Activated CD8-positive, alpha-beta T cell treated with anti-CD3 and anti-CD28 coated beads, Interleukin-2, amount 10 ng/mL, durations not matched to agents 7 days and 5 days (primary cell): Measurements from ENCODE around the gene ERC2. TPM values are rescaled to one million over a fixed set of nuclear protein-coding genes. Genes with fewer than 3 reads are reported as not detected.
"Not testable (repeated sequence)": the region's sequence is repeated elsewhere in the genome, so short reads cannot be mapped to it uniquely, and the experiment has no call there.

ENCODE experiments used
- ATAC-seq: fragments of 150-1000 bp; cut with Tn5 transposase; one replicate; pipeline ENCODE4 v1.10.0; 2021; ENCODE audit warnings: moderate library complexity
- CTCF ChIA-PET: fragments of 350-600 bp; sonication (Branson Sonifier 250); formaldehyde crosslinking; loops from one replicate; lab custom pipeline; 2021; ENCODE audit warnings: antibody characterized with exemption; lab: Charles Lee
- POLR2A ChIA-PET: fragments of 350-600 bp; sonication (Branson Sonifier 250); formaldehyde crosslinking; loops from one replicate; lab custom pipeline; 2021; ENCODE audit warnings: antibody characterized with exemption; lab: Charles Lee
- DNase-seq: peaks from one replicate; pipeline ENCODE4 v3.0.0-alpha.2; 2020
- H3K27ac Mint-ChIP-seq: one replicate; pipeline ENCODE4 v1.8.0; 2021; ENCODE audit warnings: mild to moderate bottlenecking, mixed read lengths
- H3K27me3 Mint-ChIP-seq: one replicate; pipeline ENCODE4 v1.8.0; 2021; ENCODE audit warnings: low read depth, mixed read lengths
- H3K36me3 Mint-ChIP-seq: one replicate; pipeline ENCODE4 v1.8.0; 2021; ENCODE audit warnings: low read depth, mixed read lengths
- H3K4me1 Mint-ChIP-seq: one replicate; pipeline ENCODE4 v1.8.0; 2021; ENCODE audit warnings: low read depth, mixed read lengths
- H3K4me3 Mint-ChIP-seq: one replicate; pipeline ENCODE4 v1.8.0; 2021; ENCODE audit warnings: mild to moderate bottlenecking, mixed read lengths
- H3K9me3 Mint-ChIP-seq: one replicate; pipeline ENCODE4 v1.8.0; 2022; ENCODE audit warnings: mixed read lengths; ENCODE audit not compliant: insufficient read depth
- total RNA-seq, 2 experiments: library from RNA; stranded (reverse); gene quantifications; one replicate each; pipeline ENCODE4 v1.2.3, GENCODE V29; 2021

The ERC2 gene
- not detected for total RNA-seq

DNA sequence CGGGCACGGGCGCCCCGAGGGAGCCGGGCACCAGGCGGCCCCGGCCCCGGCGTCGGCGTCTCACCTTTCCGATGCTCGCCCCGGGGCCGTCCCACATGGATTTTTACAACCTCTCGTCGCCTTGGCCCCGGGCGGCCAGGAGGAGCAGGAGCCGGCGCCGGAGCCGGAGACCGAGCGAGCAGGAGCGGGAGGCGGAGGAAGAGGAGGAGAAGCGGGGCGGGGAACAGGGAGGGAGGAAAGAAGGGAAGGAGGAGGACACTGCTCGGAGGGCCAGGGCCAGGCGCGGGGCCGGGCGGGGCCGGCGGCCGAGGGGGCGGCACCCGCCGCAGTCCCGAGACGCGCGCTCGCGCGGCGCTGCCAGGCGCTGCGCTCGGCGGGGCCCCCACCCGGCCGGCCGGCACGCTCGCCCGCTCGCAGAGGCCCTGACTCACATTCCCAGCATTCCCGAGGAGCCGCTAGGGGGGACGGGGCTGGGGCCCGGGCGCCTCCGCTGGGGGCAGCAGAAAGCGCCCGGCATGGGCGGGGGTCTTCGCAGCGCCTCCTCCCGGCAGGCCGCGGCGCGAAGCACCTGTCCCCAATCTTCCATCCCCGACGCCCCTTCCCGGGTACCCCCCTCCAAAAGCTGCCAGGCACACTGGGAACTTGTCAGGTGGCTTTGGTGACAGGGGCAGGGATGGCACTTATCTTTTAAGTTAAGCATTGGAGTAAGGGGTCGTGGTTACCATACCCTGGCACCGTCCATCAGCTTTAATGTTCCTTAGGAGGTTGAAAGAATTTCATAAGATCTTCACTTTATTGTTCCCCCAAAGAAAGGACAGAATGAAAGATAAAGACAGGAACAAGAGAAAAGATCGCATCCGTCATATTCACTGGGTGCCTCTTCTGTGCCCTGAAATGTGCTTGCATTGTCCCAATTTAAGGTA is at the start of gene ERC2:
Gene ERC2, minus strand, starts transcription at position 284 of the 923 bp plus-strand sequence.
- peaks cover 59% of the 10 kb centered on the region for H3K27me3 Mint-ChIP-seq
- no peaks in the 10 kb centered on the region for H3K36me3 Mint-ChIP-seq
- no peak within 1 kb of the TSS for H3K27ac Mint-ChIP-seq
- H3K9me3 Mint-ChIP-seq: no peaks in the 10 kb centered on the region
- ChIA-PET POLR2A (no interaction called here), CTCF (interaction anchor here (0.9 kb wide), 1 partner anchor 128 kb away, joined by 3 read pairs; no protein-coding TSS in a partner anchor)
- DNase-seq (no peak), ATAC-seq (peak; percentile 36)
- peak within 1 kb of the TSS; percentile 55 for H3K4me3 Mint-ChIP-seq
- H3K4me1 Mint-ChIP-seq: peaks cover 3% of the 10 kb centered on the region

DNA sequence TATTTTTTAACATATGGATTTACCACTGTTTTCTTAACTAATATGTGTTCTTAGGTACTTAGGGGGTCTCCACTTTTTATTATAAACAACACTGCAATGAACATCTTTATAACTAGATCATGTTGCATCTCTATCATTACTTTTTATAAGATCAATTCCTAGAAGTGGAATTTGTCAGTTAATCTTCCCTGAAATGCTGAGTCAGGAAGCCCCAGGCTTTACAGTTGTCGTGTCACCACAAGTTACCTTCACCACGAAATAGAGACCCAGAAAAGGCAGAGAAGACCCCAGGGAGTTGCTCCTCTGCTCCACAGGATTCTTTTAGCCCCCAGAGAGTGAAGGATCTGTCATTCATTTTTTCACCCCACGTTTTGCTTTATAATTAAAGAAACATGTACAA is 34.5 kb upstream of the ERC2 start:
- Mint-ChIP-seq H3K4me3 (no peak overlapping the region), H3K4me1 (no peaks in the 10 kb centered on the region), H3K27me3 (peaks cover 5% of the 10 kb centered on the region), H3K36me3 (no peaks in the 10 kb centered on the region), H3K27ac (no peak overlapping the region), H3K9me3 (no peaks in the 10 kb centered on the region)
- ChIA-PET CTCF (no interaction called here), POLR2A (no interaction called here)
- DNase-seq (no peak), ATAC-seq (no peak)

DNA sequence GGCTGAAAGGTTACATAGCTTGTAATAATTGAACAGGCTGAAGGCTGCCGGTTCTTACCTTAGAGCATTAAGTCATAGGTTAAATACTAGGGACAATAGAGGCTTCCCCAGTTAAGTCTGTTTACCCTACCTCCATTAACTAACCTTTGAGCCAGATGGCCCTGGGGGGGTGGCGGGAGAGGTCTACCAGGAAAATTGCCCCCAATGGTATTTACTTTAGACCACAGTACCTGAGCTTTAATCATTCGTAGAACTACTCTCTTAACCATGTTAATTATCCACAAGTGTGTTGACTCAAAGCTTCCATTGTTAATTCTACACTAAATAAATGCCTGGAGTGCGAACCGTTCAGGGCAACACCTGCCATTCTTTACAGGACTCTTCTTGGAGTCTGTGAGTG is 28.1 kb upstream of the ERC2 start:
- DNase-seq, H3K36me3 Mint-ChIP-seq, H3K9me3 Mint-ChIP-seq, H3K4me3 Mint-ChIP-seq, ATAC-seq, CTCF ChIA-PET, H3K27ac Mint-ChIP-seq, H3K4me1 Mint-ChIP-seq, H3K27me3 Mint-ChIP-seq, POLR2A ChIA-PET: not testable (repeated sequence)

DNA sequence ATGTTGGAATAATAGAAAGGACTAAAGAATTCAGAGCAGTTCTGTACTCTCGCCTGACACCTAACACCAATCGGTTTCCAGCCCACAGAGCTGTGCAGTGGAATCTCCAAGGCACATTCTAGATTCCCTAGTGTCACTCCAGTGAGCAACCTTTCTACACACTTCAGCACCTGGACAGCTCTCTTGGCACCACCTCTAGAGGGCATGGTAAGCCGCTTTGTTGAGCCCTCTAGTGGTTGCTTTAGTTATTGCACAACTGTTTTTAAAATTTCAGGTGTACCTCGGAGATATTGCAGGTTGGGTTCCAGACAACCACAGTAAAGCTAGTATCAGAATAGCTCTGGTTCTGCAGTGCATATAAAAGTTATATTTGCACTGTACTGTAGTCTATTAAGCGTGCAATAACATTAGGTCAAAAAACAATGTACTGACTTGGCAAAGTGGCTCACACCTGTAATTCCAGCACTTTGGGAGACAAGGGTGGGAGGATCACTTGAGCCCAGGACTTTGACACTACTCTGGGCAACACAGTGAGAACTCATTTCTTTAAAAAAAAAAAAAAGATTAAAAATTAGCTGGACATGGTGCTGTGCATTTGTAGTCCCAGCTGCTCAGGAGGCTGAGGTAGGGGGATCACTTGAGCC is 26.5 kb upstream of the ERC2 start:
- Mint-ChIP-seq H3K36me3 (no peaks in the 10 kb centered on the region), H3K27me3 (peaks cover 6% of the 10 kb centered on the region), H3K27ac (no peak overlapping the region), H3K4me1 (no peaks in the 10 kb centered on the region), H3K4me3 (no peak overlapping the region), H3K9me3 (no peaks in the 10 kb centered on the region)
- DNase-seq: peak; percentile 86
- ChIA-PET POLR2A (no interaction called here), CTCF (interaction anchor here (0.7 to 1.8 kb wide), 10 partner anchors 10 to 704 kb away, joined by 3 to 12 read pairs (median 4); no protein-coding TSS in a partner anchor)
- peak; percentile 93 for ATAC-seq

DNA sequence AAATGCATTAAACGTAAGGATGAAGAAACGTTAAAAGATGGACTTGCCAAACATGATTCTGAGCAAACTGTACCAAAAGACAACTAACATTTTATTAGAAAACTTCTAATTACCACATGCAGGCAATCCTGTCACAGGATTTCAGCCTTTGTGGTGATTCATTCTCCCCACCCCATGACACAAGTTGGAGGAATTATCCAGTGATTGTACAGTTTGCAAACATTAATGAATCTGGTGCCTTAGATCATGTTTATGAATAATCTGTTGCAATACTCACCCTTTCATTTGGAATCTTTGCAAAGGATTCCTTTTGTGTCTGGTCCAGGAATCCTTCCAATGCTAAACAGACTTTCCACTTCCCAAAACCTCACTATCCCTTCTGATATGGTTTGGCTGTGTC is 23.3 kb upstream of the ERC2 start:
- ChIA-PET POLR2A (no interaction called here), CTCF (no interaction called here)
- no peak for ATAC-seq

DNA sequence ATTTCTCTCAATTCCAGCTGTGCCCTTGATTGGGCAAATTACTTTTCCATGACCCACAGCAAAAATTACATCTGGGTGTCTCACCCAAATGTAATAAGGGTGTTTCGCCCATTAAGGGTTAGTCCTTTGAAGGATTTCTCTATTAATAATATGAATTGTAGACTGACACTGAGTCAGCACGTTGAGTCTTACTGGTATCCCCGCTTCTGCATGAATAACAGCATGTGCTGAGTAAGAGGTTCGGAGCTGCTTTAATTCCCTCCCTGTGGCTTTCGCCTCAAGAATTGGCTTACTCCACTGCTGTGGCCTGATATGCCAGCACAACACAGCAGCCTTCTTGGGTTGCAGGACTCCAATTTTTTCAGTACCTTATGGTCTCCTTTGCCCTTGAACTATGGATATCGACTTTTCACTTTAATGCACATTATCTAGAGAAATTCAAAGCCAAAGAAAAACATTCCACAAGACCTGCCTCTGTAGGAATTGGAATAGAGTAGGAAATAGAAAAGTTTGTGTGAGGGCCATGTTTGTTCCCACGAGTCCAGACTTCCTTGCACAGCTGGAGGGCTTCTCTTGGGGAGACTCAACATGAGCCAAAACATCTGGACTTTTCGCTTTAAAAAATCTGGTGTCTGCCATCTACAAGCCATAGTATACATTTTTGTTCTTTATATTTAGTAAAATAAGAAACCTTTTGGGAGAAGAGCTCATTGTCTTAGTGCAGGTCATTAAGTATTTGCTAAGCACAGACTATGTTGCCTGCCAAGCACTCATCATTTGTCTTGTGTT is 20.7 kb upstream of the ERC2 start:
- Mint-ChIP-seq H3K4me1 (no peaks in the 10 kb centered on the region), H3K4me3 (no peak overlapping the region), H3K27me3 (peaks cover 3% of the 10 kb centered on the region), H3K27ac (no peak overlapping the region), H3K36me3 (no peaks in the 10 kb centered on the region), H3K9me3 (no peaks in the 10 kb centered on the region)
- ATAC-seq (no peak), DNase-seq (no peak)
- ChIA-PET CTCF (no interaction called here), POLR2A (no interaction called here)

More for the DNA sequence above, 23.3 kb upstream of the ERC2 start:
- no peak overlapping the region for H3K27ac Mint-ChIP-seq
- H3K9me3 Mint-ChIP-seq: no peaks in the 10 kb centered on the region
- no peak overlapping the region for H3K4me3 Mint-ChIP-seq
- H3K27me3 Mint-ChIP-seq: peaks cover 6% of the 10 kb centered on the region
- H3K4me1 Mint-ChIP-seq: no peaks in the 10 kb centered on the region
- no peaks in the 10 kb centered on the region for H3K36me3 Mint-ChIP-seq
- no peak for DNase-seq

DNA sequence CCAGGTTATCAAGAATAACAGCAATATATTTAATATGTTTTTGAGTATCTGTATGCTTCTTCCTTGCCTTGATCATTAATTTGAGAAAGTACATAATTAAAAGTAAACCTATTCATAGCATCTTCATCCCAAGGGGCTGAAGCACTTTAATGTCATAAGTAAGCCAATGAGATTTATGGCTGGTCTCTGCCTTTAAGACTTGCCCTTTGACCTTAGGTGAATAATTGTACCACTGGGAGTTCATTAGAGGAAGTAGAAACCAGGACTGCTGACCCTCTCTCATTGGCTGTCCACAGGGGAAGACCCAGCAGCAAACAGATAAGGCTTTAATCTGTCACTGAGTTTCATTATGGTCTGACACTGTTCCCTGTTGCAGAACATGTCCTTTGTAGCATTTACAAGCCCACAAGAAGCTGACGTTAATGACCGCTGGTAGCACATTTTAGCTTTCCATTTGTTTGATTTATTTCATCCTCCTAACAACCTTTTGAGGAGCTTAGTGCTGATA is 16.3 kb upstream of the ERC2 start:
- Mint-ChIP-seq H3K36me3 (no peaks in the 10 kb centered on the region), H3K27ac (no peak overlapping the region), H3K27me3 (peaks cover 3% of the 10 kb centered on the region), H3K9me3 (no peaks in the 10 kb centered on the region), H3K4me1 (no peaks in the 10 kb centered on the region), H3K4me3 (no peak overlapping the region)
- CTCF ChIA-PET: interaction anchor here (3.1 kb wide), 1 partner anchor 10 kb away, joined by 12 read pairs; no protein-coding TSS in a partner anchor
- POLR2A ChIA-PET: no interaction called here
- DNase-seq: no peak
- no peak for ATAC-seq

DNA sequence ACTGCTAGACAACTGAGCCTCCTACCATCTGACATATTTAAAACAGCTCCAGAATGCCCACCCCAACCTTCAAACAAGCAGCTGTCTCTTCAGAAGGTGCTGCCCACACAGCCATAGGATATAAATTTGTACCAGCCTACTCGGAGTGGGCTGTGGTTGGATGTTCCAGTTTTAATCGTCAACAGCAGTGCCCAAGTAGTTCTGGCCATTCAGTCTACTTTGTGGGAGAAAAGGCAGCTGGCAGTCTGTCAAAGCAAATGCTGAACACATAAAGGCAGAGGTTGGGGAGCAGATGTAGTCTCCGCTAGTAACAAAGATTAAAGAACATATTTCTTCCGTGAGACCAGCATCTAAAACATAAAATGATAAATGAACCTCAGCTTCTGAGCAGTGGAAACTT is 15.9 kb upstream of the ERC2 start:
- Mint-ChIP-seq H3K9me3 (no peaks in the 10 kb centered on the region), H3K27ac (no peak overlapping the region), H3K27me3 (peaks cover 3% of the 10 kb centered on the region), H3K36me3 (no peaks in the 10 kb centered on the region), H3K4me1 (no peaks in the 10 kb centered on the region), H3K4me3 (no peak overlapping the region)
- POLR2A ChIA-PET: no interaction called here
- ATAC-seq: no peak
- DNase-seq: no peak
- CTCF ChIA-PET: interaction anchor here (0.9 to 3.1 kb wide), 2 partner anchors 11 to 13 kb away, joined by 3 to 12 read pairs; no protein-coding TSS in a partner anchor

DNA sequence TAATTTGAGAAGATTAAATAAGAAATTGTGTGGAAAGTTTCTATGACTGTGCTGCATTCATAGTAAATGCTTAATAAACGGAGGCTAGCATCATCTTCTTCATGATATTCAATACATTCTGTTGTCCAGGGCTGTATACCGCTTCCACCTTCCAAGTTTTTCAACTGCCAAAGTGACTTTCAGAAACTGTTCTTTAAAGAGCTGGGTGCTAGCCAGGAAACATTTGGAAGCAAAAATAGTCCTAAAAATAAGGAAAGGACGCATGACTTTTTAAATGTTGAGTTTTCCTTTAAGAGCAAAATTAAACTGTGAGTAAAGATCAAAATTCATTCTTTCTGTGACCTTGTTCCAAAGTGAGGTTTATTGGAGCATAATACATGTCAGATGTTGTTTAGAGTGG is 9.4 kb upstream of the ERC2 start:
- ATAC-seq (no peak), DNase-seq (no peak)
- ChIA-PET CTCF (no interaction called here), POLR2A (no interaction called here)
- Mint-ChIP-seq H3K9me3 (no peaks in the 10 kb centered on the region), H3K4me1 (no peaks in the 10 kb centered on the region), H3K36me3 (no peaks in the 10 kb centered on the region), H3K4me3 (no peak overlapping the region), H3K27ac (no peak overlapping the region), H3K27me3 (peaks cover 25% of the 10 kb centered on the region)

DNA sequence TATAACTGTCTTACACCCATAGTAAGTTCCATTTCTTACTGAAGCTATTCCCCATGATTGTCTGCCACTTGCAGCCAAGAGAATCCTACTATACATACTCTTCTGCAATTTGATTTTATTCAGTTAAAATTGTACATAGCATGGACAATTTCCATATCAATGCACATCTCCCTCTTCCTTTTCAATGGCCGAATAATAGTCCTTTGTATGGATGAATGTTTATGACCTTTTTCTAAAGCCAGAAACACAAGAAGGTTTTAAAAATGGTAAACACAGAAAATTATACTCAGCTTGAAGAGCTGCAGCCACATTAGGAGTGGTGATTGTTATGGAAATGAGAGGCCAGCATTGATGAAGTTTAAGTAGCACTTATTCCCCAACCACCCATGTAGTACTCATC is 8.5 kb upstream of the ERC2 start:
- no peaks in the 10 kb centered on the region for H3K36me3 Mint-ChIP-seq
- CTCF ChIA-PET: interaction anchor here (1.6 kb wide), 1 partner anchor 18 kb away, joined by 6 read pairs; no protein-coding TSS in a partner anchor
- H3K9me3 Mint-ChIP-seq: no peaks in the 10 kb centered on the region
- H3K27ac Mint-ChIP-seq: no peak overlapping the region
- DNase-seq (no peak), ATAC-seq (no peak)
- H3K27me3 Mint-ChIP-seq: peaks cover 31% of the 10 kb centered on the region
- no peak overlapping the region for H3K4me3 Mint-ChIP-seq
- POLR2A ChIA-PET: no interaction called here
- H3K4me1 Mint-ChIP-seq: no peaks in the 10 kb centered on the region

DNA sequence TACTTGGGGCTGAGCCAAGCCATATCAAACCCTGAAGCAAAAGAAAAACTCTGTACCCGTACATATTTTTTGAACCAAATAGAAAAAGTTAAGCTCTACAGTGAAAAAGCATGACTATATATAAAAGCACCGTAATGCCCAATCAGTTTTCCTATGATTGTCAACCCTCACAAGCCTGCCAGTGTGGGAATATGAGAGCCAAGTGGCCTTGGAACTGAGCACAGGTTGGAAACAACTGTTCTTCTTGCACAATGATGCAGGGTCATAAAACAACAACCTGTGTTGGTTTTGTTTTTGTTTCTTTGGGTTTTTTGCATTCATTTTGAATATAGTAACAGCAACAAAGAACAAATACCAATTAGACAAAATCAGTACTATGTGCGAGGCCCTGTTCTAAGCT is 3.5 kb upstream of the ERC2 start:
- ChIA-PET POLR2A (no interaction called here), CTCF (no interaction called here)
- H3K9me3 Mint-ChIP-seq: no peaks in the 10 kb centered on the region
- H3K4me1 Mint-ChIP-seq: peaks cover 3% of the 10 kb centered on the region
- no peaks in the 10 kb centered on the region for H3K36me3 Mint-ChIP-seq
- DNase-seq (no peak), ATAC-seq (no peak)
- no peak overlapping the region for H3K27ac Mint-ChIP-seq
- peaks cover 59% of the 10 kb centered on the region for H3K27me3 Mint-ChIP-seq
- no peak overlapping the region for H3K4me3 Mint-ChIP-seq
